ENCODE measurements around the gene ZDHHC16. TPM values are rescaled to one million over a fixed set of nuclear protein-coding genes. Genes with fewer than 3 reads are reported as not detected.

The ZDHHC16 gene
- total RNA-seq, 6 donors from 2014 or later: 40.0 to 84.7 (median 60.1) TPM

- no peak overlapping the region for H3K4me3 ChIP-seq
- H3K9me3 ChIP-seq: no peaks in the 10 kb centered on the region
- peaks cover 0 to 21% (median 13%) of the 10 kb centered on the region in 4 donors for H3K4me1 ChIP-seq
- TF ChIP-seq POLR2A (IDR thresholded peaks at IDR 0.05) (no peak), EP300 (IDR thresholded peaks at IDR 0.05) (no peak), POLR2AphosphoS5 (IDR thresholded peaks at IDR 0.05) (no peak)
- H3K27me3 ChIP-seq: no peaks in the 10 kb centered on the region
- no peak for ATAC-seq (ENCODE audit: low FRiP score in 2 of 2)
- no peak for DNase-seq
- WGBS, 2 donors: 83 to 96% methylated on average over 7 of the region's 7 CpGs
- no peak overlapping the region for H3K27ac ChIP-seq
- peaks cover 42 to 99% (median 80%) of the 10 kb centered on the region in 4 donors for H3K36me3 ChIP-seq
Observed at GRCh38 chr10:97459933-97460332, 14.0 kb downstream of the ZDHHC16 start.

GRCh38 chr10:97462309-97462708, 16.3 kb downstream of the ZDHHC16 start:
- Histone ChIP-seq H3K36me3 (peaks cover 40 to 100% (median 87%) of the 10 kb centered on the region in 4 donors), H3K27ac (no peak overlapping the region), H3K9me3 (no peaks in the 10 kb centered on the region), H3K4me3 (no peak overlapping the region), H3K27me3 (no peaks in the 10 kb centered on the region), H3K4me1 (peaks cover 0 to 15% (median 11%) of the 10 kb centered on the region in 4 donors)
- ATAC-seq (ENCODE audit: low FRiP score in 2 of 2) (no peak), DNase-seq (no peak)
- TF ChIP-seq CTCF (IDR thresholded peaks at IDR 0.05) (no peak), POLR2A (IDR thresholded peaks at IDR 0.05) (no peak), EP300 (IDR thresholded peaks at IDR 0.05) (no peak), POLR2AphosphoS5 (IDR thresholded peaks at IDR 0.05) (no peak)
- WGBS, 2 donors: 92 to 98% methylated on average over 2 of the region's 2 CpGs

- 72 to 73% methylated on average over 4 of the region's 4 CpGs for whole genome bisulfite sequencing, 2 donors
- H3K36me3 ChIP-seq: peaks cover 35 to 100% (median 87%) of the 10 kb centered on the region in 4 donors
- peak overlapping the region; percentile 44 to 70 (median 58) for H3K27ac ChIP-seq
- H3K4me1 ChIP-seq: peaks cover 0 to 19% (median 12%) of the 10 kb centered on the region in 4 donors
- DNase-seq (peak in 1 of 2 donors; percentile 78), ATAC-seq (ENCODE audit: low FRiP score in 2 of 2) (peak; percentile 79 to 90)
- H3K9me3 ChIP-seq: no peaks in the 10 kb centered on the region
- no peak overlapping the region for H3K4me3 ChIP-seq
- TF ChIP-seq CTCF (IDR thresholded peaks at IDR 0.05): peak; percentile 67 to 91 (median 84)
- TF ChIP-seq EP300 (IDR thresholded peaks at IDR 0.05): peak in 2 of 4 donors; percentile 30 to 91
- peak in 1 of 4 donors; percentile 23 for TF ChIP-seq POLR2A (IDR thresholded peaks at IDR 0.05)
- peak; percentile 47 to 50 for TF ChIP-seq POLR2AphosphoS5 (IDR thresholded peaks at IDR 0.05)
- H3K27me3 ChIP-seq: no peaks in the 10 kb centered on the region
Observed at GRCh38 chr10:97463363-97464132, 17.6 kb downstream of the ZDHHC16 start.

- peak overlapping the region; percentile 44 to 70 (median 58) for H3K27ac ChIP-seq
- H3K9me3 ChIP-seq: no peaks in the 10 kb centered on the region
- TF ChIP-seq POLR2A (IDR thresholded peaks at IDR 0.05) (no peak), EP300 (IDR thresholded peaks at IDR 0.05) (no peak), POLR2AphosphoS5 (IDR thresholded peaks at IDR 0.05) (no peak), CTCF (IDR thresholded peaks at IDR 0.05) (no peak)
- peaks cover 28 to 100% (median 86%) of the 10 kb centered on the region in 4 donors for H3K36me3 ChIP-seq
- WGBS, 2 donors: 65 to 100% methylated on average over 1 of the region's 1 CpG
- ATAC-seq (ENCODE audit: low FRiP score in 2 of 2): no peak
- no peak overlapping the region for H3K4me3 ChIP-seq
- H3K4me1 ChIP-seq: peaks cover 0 to 22% (median 12%) of the 10 kb centered on the region in 4 donors
- no peak for DNase-seq
- no peaks in the 10 kb centered on the region for H3K27me3 ChIP-seq
Observed at GRCh38 chr10:97464226-97464625, 18.3 kb downstream of the ZDHHC16 start.

GRCh38 chr10:97465982-97466381, 20.0 kb downstream of the ZDHHC16 start:
- peaks cover 24 to 99% (median 85%) of the 10 kb centered on the region in 4 donors for H3K36me3 ChIP-seq
- ATAC-seq (ENCODE audit: low FRiP score in 2 of 2) (no peak), DNase-seq (no peak)
- H3K4me3 ChIP-seq: no peak overlapping the region
- no peak for TF ChIP-seq POLR2A (IDR thresholded peaks at IDR 0.05)
- no peak for TF ChIP-seq POLR2AphosphoS5 (IDR thresholded peaks at IDR 0.05)
- no peak for TF ChIP-seq EP300 (IDR thresholded peaks at IDR 0.05)
- TF ChIP-seq CTCF (IDR thresholded peaks at IDR 0.05): no peak
- WGBS, 2 donors: 87 to 100% methylated on average over 3 to 7 of the region's 7 CpGs
- peak overlapping the region in 3 of 4 donors; percentile 42 to 70 (median 68) for H3K27ac ChIP-seq
- H3K4me1 ChIP-seq: peaks cover 0 to 27% (median 14%) of the 10 kb centered on the region in 4 donors
- H3K27me3 ChIP-seq: no peaks in the 10 kb centered on the region
- no peaks in the 10 kb centered on the region for H3K9me3 ChIP-seq

Measured in upper lobe of left lung (tissue), 6 donors.